Renal cortical epithelial cell (primary cell): ENCODE measurements around the gene SPTA1. TPM values are rescaled to one million over a fixed set of nuclear protein-coding genes. Genes with fewer than 3 reads are reported as not detected.

Experiments used
- DNase-seq: peaks from one replicate; pipeline ENCODE4 v3.0.0-alpha.2; 2011; ENCODE audit warnings: low read depth
- total RNA-seq: library from RNA; depleted of rRNA; stranded (reverse); fragments of >200 nt; gene quantifications from 2 replicates; pipeline ENCODE4 v1.2.3, GENCODE V29; 2014

Gene SPTA1
- total RNA-seq, 1 donor from 2014 or later: not detected

DNA sequence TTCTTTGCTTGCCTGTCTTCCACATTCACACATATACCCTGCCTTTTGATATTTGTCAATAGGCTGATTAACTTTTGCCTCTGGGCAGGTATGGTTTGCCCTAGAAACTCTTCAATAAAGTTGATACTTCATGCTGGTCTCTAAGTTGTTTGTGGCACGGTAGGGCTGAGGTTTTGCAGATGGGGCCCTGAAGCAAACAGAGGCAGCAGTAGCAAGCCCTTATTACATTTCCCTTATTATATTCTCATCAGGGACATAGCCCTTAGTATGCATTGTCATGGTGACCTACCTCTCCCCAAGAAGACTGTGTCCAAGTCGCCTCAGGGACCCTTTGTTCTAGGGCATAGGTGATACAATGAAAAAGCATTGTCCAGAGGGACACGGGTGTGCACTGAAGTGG is 116.0 kb downstream of the SPTA1 start, which contains the start of gene OR6P1:
TSS of gene OR6P1 (minus strand) at position 101 of the 400 bp plus-strand sequence. CDS start 6,976 bp downstream, outside the sequence.
- no peak for DNase-seq

DNA sequence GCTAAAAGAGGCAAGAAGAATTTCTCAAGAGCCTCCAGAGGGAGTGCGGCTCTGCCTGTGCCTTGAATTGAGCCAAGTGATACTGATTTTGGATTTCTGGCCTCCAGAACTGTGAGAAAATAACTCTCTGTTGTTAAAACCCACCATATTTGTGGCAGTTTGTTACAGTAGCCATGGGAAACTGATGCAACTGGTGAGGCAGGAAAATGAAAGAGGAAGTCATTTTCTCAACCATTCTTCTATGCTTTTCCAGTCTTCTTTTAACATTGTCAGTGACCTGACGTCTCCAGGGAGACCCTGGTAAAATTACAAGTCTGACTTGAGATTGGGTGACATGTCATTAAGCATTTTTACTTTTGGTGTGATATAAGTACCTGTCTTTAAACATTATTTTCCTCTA is 121.9 kb downstream of the SPTA1 start:
- no peak for DNase-seq

DNA sequence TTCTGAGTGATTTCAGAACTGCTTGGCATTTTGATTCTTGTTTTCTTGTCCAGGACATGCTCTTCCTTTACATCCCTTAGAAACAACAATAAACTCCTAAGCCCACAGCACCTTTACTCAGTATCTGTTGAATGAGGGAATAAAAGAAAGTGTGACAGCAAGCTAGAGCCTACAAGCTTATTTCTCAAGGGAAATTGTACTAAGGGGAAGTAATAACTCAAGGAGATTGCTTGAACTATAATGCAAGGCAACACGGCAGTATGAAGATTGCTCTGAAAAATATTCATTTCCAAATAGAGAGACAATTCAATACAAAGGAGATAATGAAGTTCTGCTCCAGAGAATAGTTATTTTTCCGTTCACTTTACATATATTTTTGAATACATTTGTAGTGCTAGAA is 122.7 kb downstream of the SPTA1 start:
- no peak for DNase-seq

Other genes with a start within 250 kb of the SPTA1 start
- gene OR10K1, start 224.9 kb downstream of the SPTA1 start, total RNA-seq: not detected in 2 replicates
- gene OR10R2, start 214.5 kb downstream of the SPTA1 start, total RNA-seq: not detected in 2 replicates
- not detected in 2 replicates for gene OR6Y1, start 132.3 kb downstream of the SPTA1 start, total RNA-seq
- not detected in 2 replicates for gene OR6P1, start 116.1 kb downstream of the SPTA1 start, total RNA-seq
- not detected in 2 replicates for gene OR10X1, start 106.8 kb downstream of the SPTA1 start, total RNA-seq
- gene OR10Z1, start 81.4 kb downstream of the SPTA1 start, total RNA-seq: not detected in 2 replicates
- gene OR6K2, start 13.9 kb upstream of the SPTA1 start, total RNA-seq: not detected in 2 replicates
- gene OR6K3, start 34.0 kb upstream of the SPTA1 start, total RNA-seq: not detected in 2 replicates
- not detected in 2 replicates for gene OR6K6, start 68.0 kb upstream of the SPTA1 start, total RNA-seq
- gene OR6N1, start 85.5 kb upstream of the SPTA1 start, total RNA-seq: not detected in 2 replicates
- not detected in 2 replicates for gene OR6N2, start 94.5 kb upstream of the SPTA1 start, total RNA-seq
- gene MNDA, start 144.6 kb upstream of the SPTA1 start, total RNA-seq: not detected in 2 replicates
- not detected in 2 replicates for gene PYHIN1, start 244.8 kb upstream of the SPTA1 start, total RNA-seq